Motor neuron (in vitro differentiated cells): ENCODE data around the gene EIF1. TPM values are rescaled to one million over a fixed set of nuclear protein-coding genes. Genes with fewer than 3 reads are reported as not detected.

Experiments
- ATAC-seq, 8 experiments: fragments of 200-7000 bp; cut with Tn5 transposase; replicated peaks in 6 of 8; 2 replicates each; pipeline ENCODE4 v1.8.0; 2021; ENCODE audit warnings: mild to moderate bottlenecking in 8 of 8, moderate library complexity in 8 of 8
- H3K27ac ChIP-seq, 2 donors: fragments of 250-450 bp; sonication (Bioruptor Pico); 2 replicates each; pipeline ENCODE4 v1.9.0; 2021; ENCODE audit warnings: antibody characterized with exemption in 2 of 2, mild to moderate bottlenecking in 2 of 2, moderate library complexity in 1 of 2
- H3K4me1 ChIP-seq, 2 donors: fragments of 250-450 bp; sonication (Bioruptor Pico); replicated peaks in 1 of 2; 2 replicates each; pipeline ENCODE4 v1.6.1; 2021; ENCODE audit warnings: antibody characterized with exemption in 2 of 2, mild to moderate bottlenecking in 2 of 2, moderate library complexity in 1 of 2
- H3K4me3 ChIP-seq, 5 donors: fragments of 250-450 bp; sonication (Bioruptor Pico); 2 replicates each; pipeline ENCODE4 v1.9.0; 2021; ENCODE audit warnings: antibody characterized with exemption in 5 of 5, mild to moderate bottlenecking in 5 of 5, moderate library complexity in 4 of 5
- WGBS, 10 experiments: fragments of 450-650 bp; shearing (Covaris generic); methylation state at CpG; one replicate each; pipeline ENCODE4 v1.0.0; 2022; 5-methylcytosine and 5-hydroxymethylcytosine counted together
- in situ Hi-C, 9 experiments: fragments of 400-800 bp; cut with MboI; loops; one replicate each; pipeline ENCODE4 v1.15.0; 2021; ENCODE audit warnings: low sequenced_read_pairs in 9 of 9, low pct_unique_long_range_greater_than_20kb in 2 of 9; ENCODE audit not compliant: unreplicated experiment in 9 of 9
- total RNA-seq, 8 experiments: library from RNA; unstranded; fragments of 300-600 nt; gene quantifications; 2 replicates each; pipeline versions ENCODE4 v1.2.3 to v1.2.4, GENCODE V29; 2022

The EIF1 gene
- total RNA-seq, 8 experiments from 2014 or later = 160 to 776 (median 444) TPM

- in situ Hi-C loops = loop anchor here (10.0 to 25.0 kb wide), 6 partner anchors 89 to 1039 kb away; partner anchors contain the start of genes KRT10 (in 3 of the 9), KRT9 (in 2 of the 9) and KRT12 (in 1 of the 9)
- no peak for ATAC-seq
- no peak overlapping the region for H3K27ac ChIP-seq
- H3K4me1 ChIP-seq = peaks cover 9 to 11% of the 10 kb centered on the region in 2 donors
- H3K4me3 ChIP-seq = no peak overlapping the region
- WGBS, 10 experiments = no CpG with 5 or more reads among the region's 15 CpGs
These were observed 37.7 kb upstream of the EIF1 start for GRCh38 chr17:41650794-41651624.

- Histone ChIP-seq H3K27ac (no peak overlapping the region), H3K4me1 (peaks cover 10 to 13% of the 10 kb centered on the region in 2 donors), H3K4me3 (no peak overlapping the region)
- in situ Hi-C loops = loop anchor here (10.0 to 25.0 kb wide), 6 partner anchors 90 to 1040 kb away; partner anchors contain the start of genes KRT10 (in 3 of the 9), KRT9 (in 2 of the 9) and KRT12 (in 1 of the 9)
- peak in 1 of 8 experiments; percentile 1 for ATAC-seq
- WGBS, 10 experiments = 58 to 100% (median 93%) methylated on average over 1 to 4 of the region's 13 CpGs; no CpG with 5 or more reads in 2 of the 10 experiments
These were observed 36.8 kb upstream of the EIF1 start for GRCh38 chr17:41651625-41652460.

- no CpG with 5 or more reads among the region's 5 CpGs for WGBS, 10 experiments
These were observed 36.2 kb upstream of the EIF1 start for GRCh38 chr17:41652461-41652970.

GRCh38 chr17:41653421-41653820, 35.3 kb upstream of the EIF1 start:
- no peak overlapping the region for H3K4me3 ChIP-seq
- H3K27ac ChIP-seq = no peak overlapping the region
- in situ Hi-C loops = loop anchor here (10.0 to 25.0 kb wide), 6 partner anchors 91 to 1041 kb away; partner anchors contain the start of genes KRT10 (in 3 of the 9), KRT9 (in 2 of the 9) and KRT12 (in 1 of the 9)
- WGBS, 10 experiments = 53 to 100% (median 90%) methylated on average over 1 to 5 of the region's 5 CpGs; no CpG with 5 or more reads in 1 of the 10 experiments
- ATAC-seq = no peak
- peaks cover 10 to 13% of the 10 kb centered on the region in 2 donors for H3K4me1 ChIP-seq

More at GRCh38 chr17:41652461-41652970, 36.2 kb upstream of the EIF1 start:
- Histone ChIP-seq H3K4me1 (peaks cover 10 to 13% of the 10 kb centered on the region in 2 donors), H3K27ac (no peak overlapping the region), H3K4me3 (no peak overlapping the region)
- ATAC-seq = no peak
- in situ Hi-C loops = loop anchor here (10.0 to 25.0 kb wide), 6 partner anchors 90 to 1040 kb away; partner anchors contain the start of genes KRT10 (in 3 of the 9), KRT9 (in 2 of the 9) and KRT12 (in 1 of the 9)

- WGBS, 10 experiments = 63 to 100% (median 90%) methylated on average over 1 to 2 of the region's 14 CpGs; no CpG with 5 or more reads in 7 of the 10 experiments
- Histone ChIP-seq H3K27ac (no peak overlapping the region), H3K4me1 (peaks cover 10 to 13% of the 10 kb centered on the region in 2 donors), H3K4me3 (no peak overlapping the region)
- ATAC-seq = peak in 3 of 8 experiments; percentile 23 to 53 (median 38)
- in situ Hi-C loops = loop anchor here (10.0 to 25.0 kb wide), 6 partner anchors 92 to 1042 kb away; partner anchors contain the start of genes KRT10 (in 3 of the 9), KRT9 (in 2 of the 9) and KRT12 (in 1 of the 9)
These were observed 34.6 kb upstream of the EIF1 start for GRCh38 chr17:41653892-41654677.

- Histone ChIP-seq H3K4me1 (peaks cover 10 to 13% of the 10 kb centered on the region in 2 donors), H3K4me3 (no peak overlapping the region), H3K27ac (no peak overlapping the region)
- peak in 6 of 8 experiments; percentile 0 to 22 (median 4) for ATAC-seq
- in situ Hi-C loops = loop anchor here (10.0 to 25.0 kb wide), 6 partner anchors 93 to 1043 kb away; partner anchors contain the start of genes KRT10 (in 3 of the 9), KRT9 (in 2 of the 9) and KRT12 (in 1 of the 9)
- 60 to 100% (median 88%) methylated on average over 1 to 6 of the region's 24 CpGs; no CpG with 5 or more reads in 4 of the 10 experiments for WGBS, 10 experiments
These were observed 33.7 kb upstream of the EIF1 start for GRCh38 chr17:41654678-41655607.

- WGBS, 10 experiments = 100% methylated on average over 2 of the region's 18 CpGs; no CpG with 5 or more reads in 9 of the 10 experiments
- Histone ChIP-seq H3K27ac (no peak overlapping the region), H3K4me3 (no peak overlapping the region), H3K4me1 (peaks cover 10 to 13% of the 10 kb centered on the region in 2 donors)
- peak; percentile 43 to 75 (median 64) for ATAC-seq
- in situ Hi-C loops = loop anchor here (10.0 to 25.0 kb wide), 6 partner anchors 93 to 1043 kb away; partner anchors contain the start of genes KRT10 (in 3 of the 9), KRT9 (in 2 of the 9) and KRT12 (in 1 of the 9)
These were observed 33.0 kb upstream of the EIF1 start for GRCh38 chr17:41655611-41656111.

GRCh38 chr17:41656249-41657023, 32.2 kb upstream of the EIF1 start:
- 85 to 98% (median 92%) methylated on average over 2 to 8 of the region's 16 CpGs; no CpG with 5 or more reads in 7 of the 10 experiments for WGBS, 10 experiments
- ATAC-seq = peak in 3 of 8 experiments; percentile 2 to 24 (median 10)
- in situ Hi-C loops = loop anchor here (10.0 to 25.0 kb wide), 6 partner anchors 94 to 1044 kb away; partner anchors contain the start of genes KRT10 (in 3 of the 9), KRT9 (in 2 of the 9) and KRT12 (in 1 of the 9)

GRCh38 chr17:41657176-41657754, 31.4 kb upstream of the EIF1 start:
- no peak overlapping the region for H3K27ac ChIP-seq
- no peak overlapping the region for H3K4me3 ChIP-seq
- in situ Hi-C loops = loop anchor here (10.0 to 25.0 kb wide), 6 partner anchors 95 to 1045 kb away; partner anchors contain the start of genes KRT10 (in 3 of the 9), KRT9 (in 2 of the 9) and KRT12 (in 1 of the 9)
- ATAC-seq = no peak
- peaks cover 10 to 13% of the 10 kb centered on the region in 2 donors for H3K4me1 ChIP-seq
- 0 to 100% methylated on average over 1 of the region's 16 CpGs; no CpG with 5 or more reads in 8 of the 10 experiments for WGBS, 10 experiments

More at GRCh38 chr17:41656249-41657023, 32.2 kb upstream of the EIF1 start:
- Histone ChIP-seq H3K4me3 (no peak overlapping the region), H3K27ac (no peak overlapping the region), H3K4me1 (peaks cover 10 to 13% of the 10 kb centered on the region in 2 donors)
